ENCODE data around the gene HSFX2.
A peak's percentile ranks its signal among the peaks of the same experiment; 100 is the strongest.
"Not testable (repeated sequence)": the region's sequence is repeated elsewhere in the genome, so short reads cannot be mapped to it uniquely, and the experiment has no call there.

The HSFX2 gene

GRCh38 chrX:149595214-149595613, at the start of gene HSFX2:
HSFX2 (minus strand) TSS chrX:149595314; CDS start chrX:149594700, 614 bp downstream.
- not testable (repeated sequence) for DNase-seq

GRCh38 chrX:149643496-149643895, 48.4 kb upstream of the HSFX2 start:
- no peak for DNase-seq

GRCh38 chrX:149641835-149642234, 46.7 kb upstream of the HSFX2 start:
- DNase-seq = no peak

GRCh38 chrX:149641432-149641831, 46.3 kb upstream of the HSFX2 start:
- DNase-seq = no peak

- no peak for DNase-seq
Observed at GRCh38 chrX:149639568-149639967, 44.5 kb upstream of the HSFX2 start.

GRCh38 chrX:149638860-149639259, 43.7 kb upstream of the HSFX2 start:
- no peak for DNase-seq

- no peak for DNase-seq
Observed at GRCh38 chrX:149633511-149633910, 38.4 kb upstream of the HSFX2 start.

- DNase-seq = peak; percentile 55
Observed at GRCh38 chrX:149631234-149632165, 36.4 kb upstream of the HSFX2 start, which contains the start of gene TMEM185A. TMEM185A (minus strand) TSS chrX:149631792; CDS start chrX:149631580, 212 bp downstream.

- DNase-seq = peak; percentile 30
Observed at GRCh38 chrX:149630681-149631233, 35.6 kb upstream of the HSFX2 start.

- DNase-seq = no peak
Observed at GRCh38 chrX:149629730-149630387, 34.7 kb upstream of the HSFX2 start.

- DNase-seq = no peak
Observed at GRCh38 chrX:149628768-149629167, 33.7 kb upstream of the HSFX2 start.

GRCh38 chrX:149628280-149628679, 33.2 kb upstream of the HSFX2 start:
- DNase-seq = no peak

- DNase-seq = not testable (repeated sequence)
Observed at GRCh38 chrX:149626829-149627228, 31.7 kb upstream of the HSFX2 start.

- DNase-seq = not testable (repeated sequence)
Observed at GRCh38 chrX:149619662-149620061, 24.5 kb upstream of the HSFX2 start.

GRCh38 chrX:149618871-149619270, 23.8 kb upstream of the HSFX2 start:
- no peak for DNase-seq

GRCh38 chrX:149611623-149612175, 16.6 kb upstream of the HSFX2 start:
- DNase-seq = no peak

- DNase-seq = no peak
Observed at GRCh38 chrX:149610511-149610910, 15.4 kb upstream of the HSFX2 start.

- DNase-seq = no peak
Observed at GRCh38 chrX:149607699-149608098, 12.6 kb upstream of the HSFX2 start.

- not testable (repeated sequence) for DNase-seq
Observed at GRCh38 chrX:149605248-149605885, 10.3 kb upstream of the HSFX2 start.

- not testable (repeated sequence) for DNase-seq
Observed at GRCh38 chrX:149598603-149599002, 3.5 kb upstream of the HSFX2 start.

GRCh38 chrX:149595943-149596342, 829 bp upstream of the HSFX2 start:
- not testable (repeated sequence) for DNase-seq

GRCh38 chrX:149590993-149591392, 4.1 kb downstream of the HSFX2 start:
- not testable (repeated sequence) for DNase-seq

- not testable (repeated sequence) for DNase-seq
Observed at GRCh38 chrX:149587359-149587758, 7.8 kb downstream of the HSFX2 start, which contains the start of gene MAGEA9B. MAGEA9B (minus strand) TSS chrX:149587459; CDS start chrX:149583179, 4,280 bp downstream.

All from NCI-H1092 treated with DMSO at 0.1 percent for 48 hours (cell line).